SW 1271 (cell line): ENCODE results near the gene C17orf100.
A peak's percentile ranks its signal among the peaks of the same experiment; 100 is the strongest.
"Not testable (repeated sequence)": the region's sequence is repeated elsewhere in the genome, so short reads cannot be mapped to it uniquely, and the experiment has no call there.

Experiments used
- DNase-seq, 2 experiments: peaks; one replicate each; lab custom pipeline; 2025; lab: John Stamatoyannopoulos, UW

C17orf100 gene

DNA sequence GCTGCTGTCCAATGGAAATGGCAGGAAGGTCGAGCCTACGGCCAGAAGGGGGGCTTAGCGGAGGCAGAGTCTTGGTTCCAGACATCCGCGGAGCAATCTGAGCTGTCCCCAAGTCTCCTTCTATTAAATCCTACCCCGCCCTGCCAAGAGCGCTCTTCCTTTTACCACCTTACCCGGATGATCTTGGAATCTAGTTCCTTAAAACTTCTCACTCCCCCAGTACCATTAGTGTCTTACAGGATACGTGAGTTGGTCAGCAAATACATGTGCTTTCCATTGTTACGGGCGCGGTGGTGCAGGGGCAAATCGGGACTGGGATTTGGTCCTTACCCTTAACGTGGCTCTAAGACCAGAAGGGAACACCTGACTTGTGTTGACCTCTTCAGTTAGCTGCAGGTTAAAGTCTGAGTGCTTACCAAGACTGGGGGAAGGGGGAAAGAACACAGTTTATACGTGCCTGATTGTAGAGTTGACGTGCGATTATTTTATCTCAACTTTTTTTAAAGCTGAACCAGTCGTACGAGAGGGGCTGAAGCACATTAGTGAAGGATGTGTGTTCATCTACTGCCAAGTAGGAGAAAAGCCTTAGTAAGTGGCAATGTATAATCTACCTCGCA, 10.2 kb upstream of the C17orf100 start:
- peak in 1 of 2 experiments; percentile 80 for DNase-seq

DNA sequence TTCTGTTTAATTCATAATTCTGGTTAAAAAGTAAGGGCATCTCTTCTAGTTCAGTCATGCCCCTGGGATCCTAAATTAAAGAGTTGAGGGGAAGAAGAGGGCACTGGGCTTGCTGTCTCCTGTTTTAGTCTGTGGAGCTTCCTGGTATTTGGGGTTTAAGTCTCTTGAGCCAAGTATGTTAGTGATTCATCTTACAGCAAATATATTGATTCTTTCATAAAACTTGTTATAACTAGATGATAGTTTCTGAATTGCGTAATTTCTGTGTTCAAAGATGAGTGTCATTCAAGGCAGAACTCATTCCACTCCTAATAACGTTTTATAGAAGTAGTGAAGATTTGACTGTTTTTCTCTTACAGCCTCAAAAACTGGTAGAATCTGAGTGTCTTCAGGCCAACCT, 9.0 kb upstream of the C17orf100 start:
- DNase-seq = no peak

DNA sequence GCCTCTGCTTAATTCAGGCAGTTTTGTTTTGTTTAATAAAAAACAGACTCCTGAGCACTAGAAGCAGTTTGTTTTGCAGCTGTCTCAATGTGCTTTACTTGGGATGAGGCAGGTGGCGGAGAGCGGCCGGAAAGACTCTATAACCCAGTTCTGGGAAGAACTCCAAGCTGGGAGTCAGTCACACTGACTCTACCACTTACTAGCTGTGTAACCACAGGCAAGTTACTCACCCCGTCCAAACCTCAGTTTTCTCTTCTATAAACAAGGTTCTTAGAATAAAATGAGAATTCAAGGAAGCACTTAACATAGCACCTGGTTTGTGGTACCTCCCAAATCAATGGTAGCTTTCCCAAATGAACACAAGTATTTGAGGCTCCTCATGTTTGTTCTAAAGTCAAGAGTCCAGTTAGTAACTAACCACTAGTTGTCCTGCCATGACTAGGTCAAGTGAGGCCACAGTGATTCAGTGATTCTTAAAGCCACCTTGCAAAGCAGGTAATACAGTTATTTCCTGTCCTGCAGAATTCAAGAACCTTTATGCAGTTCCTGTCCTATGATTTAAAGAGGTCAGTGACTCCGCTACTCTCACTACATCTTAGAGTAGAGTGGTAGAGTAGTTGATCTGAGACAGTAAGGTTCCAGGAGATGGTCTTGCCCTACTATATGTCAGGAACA, 8.0 kb upstream of the C17orf100 start:
- DNase-seq = no peak

DNA sequence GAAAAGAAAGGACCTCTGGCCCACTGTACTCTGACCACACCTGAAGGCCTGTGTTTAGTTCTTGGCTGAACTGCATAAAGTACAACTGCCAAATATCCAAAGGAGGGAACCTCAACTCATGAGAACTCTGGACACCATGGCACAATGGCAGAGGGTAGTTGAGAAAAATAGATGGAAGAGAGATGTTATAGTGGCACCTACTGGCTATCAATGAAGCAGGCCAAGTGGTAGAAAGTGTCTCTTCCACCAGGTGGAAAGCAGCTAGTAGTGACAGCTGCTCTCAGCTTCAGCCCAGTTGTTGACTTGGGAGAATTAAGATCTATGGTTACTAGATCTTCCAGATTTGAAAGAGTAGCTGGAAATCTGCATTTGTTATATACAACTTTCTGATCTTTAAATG, 3.4 kb upstream of the C17orf100 start:
- DNase-seq = peak in 1 of 2 experiments; percentile 46

DNA sequence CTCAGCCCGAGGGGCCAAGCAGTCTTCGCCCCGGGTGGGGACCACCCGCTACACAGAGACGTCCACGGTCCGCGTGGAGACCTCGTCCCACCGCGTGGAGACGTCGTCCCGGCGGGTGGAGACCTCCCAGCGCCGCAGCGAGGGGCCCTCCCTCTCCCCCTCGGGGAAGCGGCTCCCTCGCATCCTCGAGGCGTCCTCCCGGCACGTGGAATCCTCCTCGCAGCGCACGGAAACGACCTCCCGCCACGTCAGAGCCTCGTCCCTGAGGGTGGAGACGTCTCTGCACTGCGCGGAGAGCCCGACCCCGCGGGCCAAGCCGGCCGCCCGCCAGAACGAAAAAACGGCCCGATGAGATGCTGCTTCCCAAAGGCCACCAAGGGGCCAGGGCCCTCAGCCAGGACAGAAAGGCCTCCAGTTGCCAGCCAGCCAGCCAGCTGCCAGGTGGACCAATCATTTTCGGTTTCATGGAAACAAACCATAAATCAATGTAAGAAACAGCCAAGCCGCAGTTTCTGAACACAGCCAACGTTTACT, 424 bp downstream of the C17orf100 start:
- no peak for DNase-seq

DNA sequence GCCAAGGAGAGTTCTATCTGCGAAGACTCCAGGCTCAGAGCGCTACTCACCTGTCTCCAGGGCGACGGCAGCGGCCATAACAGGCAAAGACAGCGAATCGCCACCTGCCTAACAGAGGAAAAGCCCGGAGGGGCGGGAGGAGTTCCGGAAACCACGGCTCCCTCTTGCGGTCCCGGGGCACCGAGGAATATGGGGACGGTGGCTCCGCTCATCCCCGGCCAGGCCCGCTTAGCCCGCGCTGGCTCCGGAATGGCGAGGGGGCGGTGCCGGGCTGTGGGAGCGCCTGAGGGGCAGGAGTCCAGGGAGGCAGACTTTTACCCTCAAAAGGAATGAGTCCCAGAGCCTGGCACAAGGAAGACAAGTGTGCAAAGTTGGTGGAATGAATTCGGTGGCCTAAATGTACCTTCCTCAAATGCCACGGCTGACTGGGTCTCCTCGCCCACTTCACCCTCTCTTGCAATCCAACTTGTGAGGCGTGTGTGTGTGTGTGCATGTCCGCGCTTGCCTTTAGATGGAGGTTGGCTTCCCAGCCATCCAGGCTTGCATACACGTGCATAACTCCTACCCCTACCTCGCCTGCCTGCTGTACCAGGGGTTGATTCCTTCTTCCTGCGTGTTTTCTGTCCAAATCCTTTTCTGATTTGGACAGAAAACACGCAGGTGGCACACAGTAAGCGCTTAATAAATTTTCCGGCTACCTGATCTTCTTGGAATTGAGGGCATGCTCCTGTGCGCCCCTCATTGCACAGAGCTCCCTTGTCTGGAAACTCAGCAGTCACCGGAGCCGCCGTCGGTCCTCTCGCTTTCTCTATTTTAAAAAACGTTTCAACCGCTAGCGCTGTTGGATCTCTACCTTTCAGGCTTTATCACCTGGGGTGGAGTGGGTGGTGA, 3.5 kb downstream of the C17orf100 start:
- no peak for DNase-seq

DNA sequence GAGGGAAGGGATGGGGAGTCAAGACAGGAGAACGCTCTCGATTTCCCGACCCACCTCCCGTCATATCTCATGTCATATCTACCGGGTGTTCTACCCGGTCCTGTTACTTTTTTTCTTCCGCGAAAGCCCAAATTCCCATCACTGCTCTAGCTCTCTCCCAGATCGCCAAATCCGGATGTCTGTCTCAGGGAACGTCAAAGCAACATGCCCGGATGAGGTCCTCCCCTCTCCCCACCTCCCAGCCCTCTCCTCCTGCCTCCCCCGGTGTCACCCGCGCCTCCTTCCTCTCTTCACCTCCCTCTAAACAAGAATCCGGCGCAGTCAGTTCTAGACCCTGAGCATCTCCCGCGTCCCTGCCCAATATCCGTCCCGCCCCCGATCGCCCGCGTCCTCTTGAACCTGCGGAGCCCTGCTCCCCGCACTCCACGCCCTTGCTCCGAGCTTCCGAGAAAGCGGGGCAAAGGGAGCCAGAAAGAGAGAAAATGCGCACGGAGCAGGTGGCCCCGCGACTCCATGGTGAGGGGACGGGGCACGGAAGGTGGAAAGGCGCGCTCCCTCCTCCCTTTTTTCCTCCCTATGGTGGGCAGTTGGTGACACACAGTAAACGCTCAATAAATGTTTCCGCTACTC, 4.3 kb downstream of the C17orf100 start:
- not testable (repeated sequence) for DNase-seq

DNA sequence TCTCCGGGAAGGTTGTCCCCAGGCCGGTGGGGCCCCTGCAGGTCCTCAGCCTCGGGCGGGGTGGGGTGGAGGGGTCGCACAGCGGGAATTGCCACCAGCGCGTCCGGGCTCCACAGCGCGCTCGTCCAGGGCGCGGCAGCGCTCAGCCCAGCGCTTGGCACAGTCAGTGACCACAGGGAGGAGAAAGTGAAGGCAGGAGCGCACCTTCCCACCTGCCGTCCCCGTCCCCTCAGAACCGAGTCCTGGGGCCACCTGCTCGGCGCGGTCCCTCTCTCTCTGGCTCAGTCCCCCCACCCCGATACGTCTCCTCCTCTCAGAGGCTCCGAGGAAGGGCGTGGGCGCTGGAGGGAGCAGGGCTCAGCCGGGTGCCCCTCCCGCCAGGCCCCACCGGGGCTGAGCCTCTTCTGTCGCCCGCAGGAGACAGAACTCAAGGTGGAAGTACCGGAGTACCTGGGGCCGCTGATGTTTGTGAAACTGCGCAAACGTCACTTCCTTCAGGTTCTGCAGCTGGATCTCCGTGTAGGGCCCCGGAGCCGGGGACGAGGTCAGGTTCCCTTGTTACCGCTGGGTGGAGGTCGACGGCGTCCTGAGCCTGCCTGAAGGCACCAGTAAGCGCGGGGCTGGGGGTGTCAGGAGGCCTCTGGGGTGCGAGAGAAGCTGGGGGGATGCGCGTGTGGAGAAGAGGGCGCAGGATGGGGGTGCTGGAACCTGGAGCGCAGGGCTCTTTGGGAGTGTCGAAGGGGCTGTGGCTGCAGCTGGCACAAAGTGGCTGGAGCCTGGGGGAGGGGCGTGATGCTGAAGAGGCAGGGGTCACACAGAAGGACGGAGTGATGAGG, 5.5 kb downstream of the C17orf100 start:
- not testable (repeated sequence) for DNase-seq

DNA sequence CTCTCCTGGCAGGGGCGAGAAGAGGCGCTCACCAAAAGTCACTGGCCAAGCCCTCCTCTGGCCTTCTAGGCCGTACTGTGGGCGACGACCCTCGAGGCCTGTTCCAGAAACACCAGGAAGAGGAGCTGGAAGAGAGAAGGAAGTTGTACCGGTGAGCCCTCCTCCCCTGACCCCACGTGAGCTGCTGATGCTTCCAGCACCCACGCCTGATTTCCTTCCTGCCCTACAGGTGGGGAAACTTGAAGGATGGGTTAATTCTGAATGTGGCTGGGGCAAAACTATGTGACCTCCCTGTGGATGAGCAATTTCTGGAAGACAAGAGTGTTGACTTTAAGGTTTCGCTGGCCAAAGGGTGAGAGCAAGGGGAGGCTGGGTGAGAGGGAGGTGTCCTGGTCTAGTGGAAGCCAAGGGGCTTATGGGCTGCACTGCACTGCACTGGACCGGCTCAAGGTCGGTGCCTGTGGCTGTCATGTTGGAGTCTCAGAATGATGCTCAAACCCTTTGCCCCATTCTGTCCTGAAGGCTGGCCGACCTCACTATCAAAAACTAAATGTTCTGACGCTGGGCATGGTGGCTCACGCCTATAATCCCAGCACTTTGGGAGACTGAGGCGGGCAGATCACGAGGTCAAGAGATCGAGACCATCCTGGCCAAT, 6.2 kb downstream of the C17orf100 start:
- no peak for DNase-seq

DNA sequence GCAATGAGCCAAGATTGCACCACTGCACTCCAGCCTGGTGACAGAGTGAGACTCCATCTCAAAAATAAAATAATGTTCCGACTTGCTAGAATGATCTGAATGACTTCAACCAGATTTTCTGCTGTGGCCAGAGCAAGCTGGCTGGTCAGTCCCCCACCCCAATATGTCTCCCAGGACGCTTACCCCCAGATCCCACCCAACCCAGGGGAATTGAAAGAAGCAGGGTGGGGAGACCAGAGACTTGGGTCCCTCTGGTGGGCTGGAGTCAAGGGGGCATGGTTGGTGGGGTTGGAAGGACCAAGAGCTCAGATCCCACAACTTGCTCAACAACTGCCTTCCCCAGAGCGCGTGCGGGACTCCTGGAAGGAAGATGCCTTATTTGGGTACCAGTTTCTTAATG, 6.8 kb downstream of the C17orf100 start:
- not testable (repeated sequence) for DNase-seq

DNA sequence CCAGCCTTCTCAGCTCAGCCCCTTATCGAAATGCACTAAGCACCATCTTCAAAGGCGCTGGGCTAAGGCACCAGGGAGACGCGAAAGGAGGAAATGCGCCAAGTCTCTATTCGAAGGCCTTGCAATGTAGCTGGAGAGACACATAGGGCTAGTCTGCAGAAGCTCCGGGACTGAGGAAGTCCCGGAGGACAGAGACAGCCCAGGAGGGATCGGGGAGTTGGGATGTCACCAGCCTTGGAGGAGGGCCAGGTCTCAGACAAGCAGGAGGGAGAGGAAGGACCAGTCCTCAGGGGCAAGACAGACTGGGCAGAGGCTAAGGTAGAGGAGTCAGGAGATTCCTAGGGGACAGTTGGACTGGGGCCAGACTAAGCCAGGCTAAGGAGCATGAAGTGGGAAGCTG, 8.5 kb downstream of the C17orf100 start:
- DNase-seq = no peak

DNA sequence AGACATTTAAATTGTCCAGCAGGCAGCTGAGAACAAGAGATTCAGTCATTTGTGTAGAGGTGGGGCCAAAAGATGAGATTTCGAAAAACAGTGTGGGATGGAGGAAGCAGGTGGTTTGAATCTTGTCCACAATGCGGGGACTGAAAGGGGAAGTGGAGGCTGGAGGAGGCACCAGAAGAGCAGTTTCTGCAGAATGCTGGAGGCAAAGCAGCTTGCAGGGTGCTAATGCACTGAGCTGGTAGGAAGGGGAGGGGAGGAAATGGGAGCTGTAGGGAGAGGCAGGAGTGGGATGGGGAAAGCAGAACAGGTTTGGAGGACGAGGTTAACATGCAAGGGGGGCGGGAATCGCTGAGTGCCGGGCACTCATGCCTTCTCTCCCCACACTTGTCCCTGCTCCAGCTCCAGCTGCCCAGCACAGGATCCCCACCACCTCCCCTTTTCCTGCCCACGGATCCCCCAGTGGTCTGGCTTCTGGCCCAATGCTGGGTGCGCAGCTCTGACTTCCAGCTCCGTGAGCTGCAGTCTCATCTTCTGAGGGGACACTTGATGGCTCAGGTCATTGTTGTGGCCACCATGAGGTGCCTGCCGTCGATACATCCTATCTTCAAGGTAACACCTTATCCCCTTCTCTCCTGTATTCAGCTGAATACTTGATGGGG, 9.4 kb downstream of the C17orf100 start:
- no peak for DNase-seq

DNA sequence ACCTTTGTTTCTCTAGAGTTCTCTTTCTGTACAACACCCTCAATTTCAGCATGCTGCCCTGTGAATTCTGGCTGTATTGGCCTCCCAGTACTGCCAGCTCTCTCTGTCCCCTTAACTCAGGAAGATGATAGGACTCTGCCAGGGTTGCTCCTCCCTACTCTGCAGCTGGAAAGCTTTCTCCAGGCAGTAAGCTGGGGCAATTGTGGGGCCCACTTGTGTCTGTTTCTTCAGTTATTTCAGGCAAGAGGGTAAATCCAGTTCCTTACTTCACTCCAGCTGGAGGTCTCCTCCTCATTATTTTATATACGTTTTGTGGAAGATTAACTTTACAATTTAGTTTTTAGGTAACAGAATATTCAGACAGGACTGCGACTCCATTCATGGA, 9.9 kb downstream of the C17orf100 start:
- no peak for DNase-seq

DNA sequence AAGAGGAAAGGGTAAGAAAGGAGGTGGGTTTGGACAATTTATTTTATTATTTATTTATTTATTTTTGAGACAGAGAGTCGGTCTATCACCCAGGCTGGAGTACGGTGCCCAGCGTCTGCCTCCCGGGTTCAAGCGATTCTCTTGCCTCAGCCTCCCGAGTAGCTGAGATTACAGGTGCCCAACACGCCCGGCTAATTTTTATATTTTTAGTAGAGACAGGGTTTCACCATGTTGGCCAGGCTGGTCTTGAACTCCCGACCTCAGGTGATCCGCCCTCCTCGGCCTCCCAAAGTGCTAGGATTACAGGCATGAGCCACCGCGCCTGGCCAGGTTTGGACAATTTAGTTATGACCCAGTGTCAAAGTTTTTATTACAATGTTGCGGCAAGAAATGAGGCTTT, 11.6 kb downstream of the C17orf100 start:
- DNase-seq = not testable (repeated sequence)

DNA sequence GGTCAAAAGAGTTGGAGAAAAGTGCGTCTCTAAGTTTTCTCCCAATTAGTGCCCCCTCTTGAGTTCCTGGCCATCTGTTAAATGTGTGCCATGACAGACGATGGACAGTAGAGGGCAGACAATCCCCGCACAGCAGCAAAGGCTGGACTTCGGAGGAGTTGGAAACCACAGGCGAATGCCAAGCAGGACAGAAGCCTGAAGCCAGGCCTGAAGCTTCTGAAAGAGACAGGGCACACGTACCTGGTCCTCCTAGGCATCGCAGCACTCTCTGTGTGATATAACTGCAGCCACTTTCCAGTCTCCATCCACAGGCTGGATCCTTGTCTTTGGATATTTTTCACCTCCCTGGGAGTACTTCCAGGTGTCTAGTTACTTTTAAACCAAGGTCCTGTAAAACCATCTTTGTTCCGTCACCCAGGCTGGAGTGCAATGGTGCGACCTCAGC, 14.5 kb downstream of the C17orf100 start:
- DNase-seq = peak; percentile 16 to 71

DNA sequence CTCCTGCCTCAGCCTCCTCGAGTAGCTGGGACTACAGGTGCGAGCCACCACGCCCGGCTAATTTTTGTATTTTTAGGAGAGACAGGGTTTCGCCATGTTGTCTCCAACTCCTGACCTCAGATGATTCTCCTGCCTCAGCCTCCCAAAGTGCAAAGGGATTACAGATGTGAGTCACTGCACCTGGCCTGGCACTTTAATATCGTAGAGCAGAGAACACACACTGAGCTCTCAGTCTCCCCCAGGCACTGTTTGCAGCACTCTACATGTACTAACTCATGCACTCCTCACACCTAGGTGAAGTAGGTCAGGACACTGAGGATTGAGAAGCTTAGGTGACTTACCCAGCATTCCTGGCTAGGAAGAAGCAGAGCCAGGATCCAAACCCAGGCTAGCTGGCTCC, 15.0 kb downstream of the C17orf100 start:
- no peak for DNase-seq

DNA sequence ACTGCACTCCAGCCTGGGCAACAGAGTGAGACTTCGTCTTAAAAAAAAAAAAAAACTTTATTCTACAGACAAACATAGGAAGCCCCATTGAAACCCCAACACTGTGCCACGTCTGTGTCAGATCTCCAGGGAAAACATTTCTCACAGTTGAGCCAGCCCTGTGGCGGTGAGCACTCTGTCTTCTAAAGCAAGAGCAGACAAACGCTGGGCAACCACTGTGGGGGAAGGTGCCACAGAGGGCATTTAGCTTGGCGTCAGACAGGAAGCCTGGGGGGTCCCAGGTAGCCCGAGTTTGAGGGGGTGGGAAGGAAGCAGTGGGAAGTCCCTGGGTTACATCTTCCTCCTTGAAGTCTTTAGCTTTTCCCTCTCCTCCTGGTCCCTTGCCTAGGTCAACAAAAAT, 16.0 kb downstream of the C17orf100 start:
- DNase-seq = no peak

DNA sequence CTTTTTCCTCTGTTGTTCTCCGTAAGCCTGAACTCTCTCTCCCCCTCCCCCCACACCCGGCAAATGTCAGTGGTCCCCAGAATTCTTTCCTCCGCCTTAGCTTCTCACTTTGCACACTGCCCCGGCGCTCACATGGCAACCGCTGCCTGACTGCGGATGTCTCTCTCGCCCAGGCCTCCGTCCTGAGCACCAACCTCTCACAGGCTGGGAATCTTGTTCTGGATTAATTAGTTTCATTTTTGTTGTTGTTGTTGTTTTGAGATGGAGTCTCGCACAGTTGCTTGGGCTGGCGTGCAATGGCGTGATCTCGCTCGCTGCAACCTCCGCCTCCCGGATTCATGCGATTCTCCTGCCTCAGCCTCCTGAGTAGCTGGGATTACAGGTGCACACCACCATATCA, 16.7 kb downstream of the C17orf100 start:
- DNase-seq = no peak

DNA sequence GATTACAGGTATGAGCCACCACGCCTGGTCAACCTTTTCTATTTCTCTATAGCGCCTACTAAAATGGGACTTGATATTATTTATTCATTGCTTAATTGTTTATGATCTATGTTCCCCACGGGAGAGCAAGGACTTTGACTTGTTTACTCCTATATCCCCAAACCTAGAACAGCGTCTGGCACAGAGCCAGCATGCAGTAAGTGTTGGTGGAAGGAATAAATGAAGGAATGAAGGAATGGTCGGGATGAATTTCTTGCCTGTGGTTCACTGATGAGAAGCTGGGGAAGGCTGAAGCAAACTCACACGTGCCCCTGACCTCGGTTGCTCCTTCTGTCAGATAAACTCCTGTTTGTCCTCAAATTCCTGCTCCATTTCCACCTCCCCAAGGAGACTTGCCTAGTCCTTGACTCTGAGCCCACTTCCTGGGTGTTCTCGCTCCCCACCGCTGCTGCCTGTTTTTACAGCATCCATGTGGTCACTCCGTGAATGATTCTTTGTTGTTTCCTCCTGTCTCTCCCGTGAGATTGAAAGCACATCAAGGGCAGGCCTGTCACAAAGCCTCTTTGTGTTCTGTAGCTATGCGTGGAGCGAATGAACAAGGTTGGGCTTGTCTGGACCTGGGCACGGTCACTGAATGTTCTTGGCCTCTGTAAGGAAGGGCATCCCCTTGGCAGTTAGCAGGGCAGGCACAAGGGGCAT, 17.3 kb downstream of the C17orf100 start:
- DNase-seq = no peak
